Epithelial cell of esophagus (primary cell): ENCODE results near the gene PRELP.

Experiments
- DNase-seq: peaks from one replicate; pipeline ENCODE4 v3.0.0; 2010; ENCODE audit warnings: low read depth
- H3K4me3 ChIP-seq: 2 replicates; pipeline ENCODE4 v1.5.1; 2011; ENCODE audit warnings: mild to moderate bottlenecking, low read length, control low read depth
- CTCF ChIP-seq: IDR thresholded peaks from 2 replicates; pipeline ENCODE4 v1.5.1; 2011; ENCODE audit warnings: low read depth, mild to moderate bottlenecking, low read length, control low read depth, inconsistent platforms; ENCODE audit not compliant: insufficient read depth; ENCODE audit errors: missing control alignments

PRELP gene

DNA sequence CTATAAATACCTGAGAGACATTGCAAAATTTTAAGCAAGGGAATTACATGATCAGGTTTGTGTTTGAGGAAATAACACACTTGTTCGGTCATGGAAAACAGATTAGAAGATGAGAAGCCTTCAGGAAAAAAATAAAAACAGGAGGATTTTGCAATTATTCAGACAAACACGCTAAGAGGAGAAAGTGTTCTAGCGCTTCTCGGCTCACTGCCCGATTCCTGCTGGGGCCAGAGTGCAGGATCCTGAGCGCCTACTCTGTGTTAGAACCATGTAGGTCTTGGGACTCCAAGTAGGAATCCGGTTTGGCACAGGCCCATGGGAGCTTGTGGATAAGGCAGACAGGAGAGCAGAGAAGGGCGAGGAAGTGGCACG, 8.1 kb upstream of the PRELP start:
- no peak for DNase-seq
- no peak for TF ChIP-seq CTCF
- no peak overlapping the region for H3K4me3 ChIP-seq

- no peak for DNase-seq
- TF ChIP-seq CTCF, result no peak
- no peak overlapping the region for H3K4me3 ChIP-seq
Measured at GRCh38 chr1:203468326-203468725, 7.3 kb upstream of the PRELP start.

GRCh38 chr1:203470240-203470639, 5.4 kb upstream of the PRELP start:
- DNase-seq, result no peak

GRCh38 chr1:203471841-203472240, 3.8 kb upstream of the PRELP start:
- no peak for DNase-seq
- TF ChIP-seq CTCF, result no peak
- no peak overlapping the region for H3K4me3 ChIP-seq

More at GRCh38 chr1:203470240-203470639, 5.4 kb upstream of the PRELP start:
- TF ChIP-seq CTCF, result no peak
- no peak overlapping the region for H3K4me3 ChIP-seq

- DNase-seq, result no peak
- no peak for TF ChIP-seq CTCF
- H3K4me3 ChIP-seq, result no peak overlapping the region
Measured at GRCh38 chr1:203473281-203473680, 2.3 kb upstream of the PRELP start.

GRCh38 chr1:203473781-203474305, 1.8 kb upstream of the PRELP start:
- TF ChIP-seq CTCF, result no peak
- no peak overlapping the region for H3K4me3 ChIP-seq
- no peak for DNase-seq

- no peak for DNase-seq
- no peak for TF ChIP-seq CTCF
- H3K4me3 ChIP-seq, result no peak overlapping the region
Measured at GRCh38 chr1:203476216-203476814, 709 bp downstream of the PRELP start.
